Right lobe of liver (tissue), 6 donors: ENCODE results near the gene GPS2. TPM values are rescaled to one million over a fixed set of nuclear protein-coding genes. Genes with fewer than 3 reads are reported as not detected.

Source experiments
- ATAC-seq, 4 donors: fragments of 200-7000 bp; cut with Tn5 transposase; one replicate each; pipeline ENCODE4 v1.9.1; 2020; ENCODE audit warnings: mild to moderate bottlenecking in 4 of 4, moderate library complexity in 4 of 4
- DNase-seq, 3 donors: peaks; one replicate each; pipeline ENCODE4 v3.0.0-alpha.2; 2020
- H3K27ac ChIP-seq, 3 donors: fragments of 200-600 bp; one replicate each; pipeline ENCODE4 v1.8.0; 2022
- H3K27me3 ChIP-seq, 2 donors: fragments of 200-600 bp; one replicate each; pipeline ENCODE4 v1.8.0; 2022
- H3K36me3 ChIP-seq, 4 donors: fragments of 200-600 bp; sonication (generic) in 1 of 4; one replicate each; pipeline versions ENCODE4 v1.5.1 to v1.8.0; 2017 to 2022; ENCODE audit warnings: control low read depth in 1 of 4
- H3K4me1 ChIP-seq, 4 donors: fragments of 200-600 bp; sonication (generic) in 1 of 4; one replicate each; pipeline versions ENCODE4 v1.5.1 to v1.8.0; 2017 to 2022; ENCODE audit warnings: control low read depth in 1 of 4
- H3K4me3 ChIP-seq, 3 donors: fragments of 200-600 bp; one replicate each; pipeline ENCODE4 v1.8.0; 2022
- H3K9me3 ChIP-seq, 4 donors: fragments of 200-600 bp; sonication (generic) in 1 of 4; one replicate each; pipeline versions ENCODE4 v1.5.1 to v1.8.0; 2017 to 2022; ENCODE audit warnings: control low read depth in 1 of 4
- POLR2A ChIP-seq: fragments of 450-650 bp; IDR thresholded peaks from one replicate; pipeline ENCODE4 v1.6.1; 2017; ENCODE audit warnings: antibody characterized with exemption, mild to moderate bottlenecking
- WGBS: methylation state at CpG from one replicate; pipeline ENCODE4 v1.1.6; 2018; ENCODE audit warnings: low coverage, low lambda C conversion rate; ENCODE audit not compliant: insufficient coverage; ENCODE audit errors: missing lambda C conversion rate; 5-methylcytosine and 5-hydroxymethylcytosine counted together
- intact Hi-C, 2 donors: fragments of 100-400 bp; cut with DNase I; formaldehyde crosslinking; loops; one replicate each; pipeline versions ENCODE4 v1.11.2 to v1.14.1; 2022
- total RNA-seq, 6 experiments: library from RNA; depleted of rRNA in 2 of 6; stranded (reverse); fragments of >200 nt in 2 of 6; fragmentation: NEBNext Ultra II Directional in 3 of 6; extraction: Animal tissue kit (Norgen Biotek cat#: 25700) in 3 of 6; gene quantifications; one replicate each; pipeline versions ENCODE4 v1.1.0 to v1.2.4, GENCODE V29; 2016 to 2023
- TF ChIP-seq, protein P1 (sequence below), 4 donors: fragments of 200-600 bp in 3 of 4; fragments of 450-650 bp in 1 of 4; IDR thresholded peaks; one replicate each; pipeline versions ENCODE4 v1.5.1 to v1.8.0; 2016 to 2022; ENCODE audit warnings: antibody characterized with exemption in 4 of 4, mild to moderate bottlenecking in 2 of 4
- donor health status: DM: no; HTN: yes; CAD: no.
- donor health status: DM: no; HTN: no; CAD: no.
- donor health status: DM: no; HTN: no; CAD: no.
- donor health status: DM: no; HTN: yes; CAD: no.
- donor health status: DM: no; HTN: yes; CAD: no.

GPS2 gene
- total RNA-seq, 6 experiments from 2014 or later, result 22.0 to 48.1 (median 23.2) TPM

DNA sequence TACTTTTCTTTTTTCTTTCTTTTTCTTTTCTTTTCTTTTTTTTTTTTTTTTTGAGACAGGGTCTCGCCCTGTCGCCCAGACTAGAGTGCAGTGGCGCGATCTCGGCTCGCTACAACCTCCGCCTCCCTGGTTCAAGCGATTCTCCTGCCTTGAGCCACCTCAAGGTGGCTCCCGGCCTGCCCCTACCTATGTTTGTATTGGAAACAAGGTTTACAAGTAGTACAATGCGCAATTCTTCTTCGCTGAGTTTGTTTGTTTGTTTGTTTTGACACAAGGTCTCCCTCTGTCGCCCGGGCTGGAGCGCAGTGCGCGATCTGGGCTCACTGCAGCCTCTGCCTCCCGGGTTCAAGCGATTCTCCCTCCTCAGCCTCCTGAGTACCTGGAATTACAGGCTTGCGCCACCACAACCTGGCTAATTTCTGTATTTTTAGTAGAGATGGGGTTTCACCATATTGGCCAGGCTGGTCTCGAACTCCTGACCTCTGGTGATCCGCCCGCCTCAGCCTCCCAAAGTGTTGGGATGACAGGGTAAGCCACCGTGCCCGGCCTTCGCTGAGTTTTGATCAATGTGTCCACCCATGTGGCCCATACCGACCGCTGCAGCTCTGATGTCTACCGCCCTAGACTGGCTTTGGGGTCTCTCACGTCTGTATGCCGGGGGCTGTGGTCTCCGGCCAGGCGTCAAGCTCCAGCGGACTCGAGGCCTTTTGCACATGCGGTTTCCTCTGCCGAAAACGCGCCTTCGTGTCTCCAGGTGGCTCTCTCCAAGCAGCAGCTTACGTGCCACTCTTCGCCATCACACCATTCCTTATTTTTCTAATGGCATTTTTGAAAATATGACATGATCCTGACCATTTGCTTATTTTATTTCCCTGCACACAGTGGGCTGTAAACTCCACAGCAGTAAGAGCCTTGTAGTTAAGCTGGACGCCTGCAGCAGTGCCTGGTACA lies 19.7 kb downstream of the GPS2 start:
- TF ChIP-seq, protein P1, sequence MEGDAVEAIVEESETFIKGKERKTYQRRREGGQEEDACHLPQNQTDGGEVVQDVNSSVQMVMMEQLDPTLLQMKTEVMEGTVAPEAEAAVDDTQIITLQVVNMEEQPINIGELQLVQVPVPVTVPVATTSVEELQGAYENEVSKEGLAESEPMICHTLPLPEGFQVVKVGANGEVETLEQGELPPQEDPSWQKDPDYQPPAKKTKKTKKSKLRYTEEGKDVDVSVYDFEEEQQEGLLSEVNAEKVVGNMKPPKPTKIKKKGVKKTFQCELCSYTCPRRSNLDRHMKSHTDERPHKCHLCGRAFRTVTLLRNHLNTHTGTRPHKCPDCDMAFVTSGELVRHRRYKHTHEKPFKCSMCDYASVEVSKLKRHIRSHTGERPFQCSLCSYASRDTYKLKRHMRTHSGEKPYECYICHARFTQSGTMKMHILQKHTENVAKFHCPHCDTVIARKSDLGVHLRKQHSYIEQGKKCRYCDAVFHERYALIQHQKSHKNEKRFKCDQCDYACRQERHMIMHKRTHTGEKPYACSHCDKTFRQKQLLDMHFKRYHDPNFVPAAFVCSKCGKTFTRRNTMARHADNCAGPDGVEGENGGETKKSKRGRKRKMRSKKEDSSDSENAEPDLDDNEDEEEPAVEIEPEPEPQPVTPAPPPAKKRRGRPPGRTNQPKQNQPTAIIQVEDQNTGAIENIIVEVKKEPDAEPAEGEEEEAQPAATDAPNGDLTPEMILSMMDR (IDR thresholded peaks at IDR 0.05), result no peak
- no peak for TF ChIP-seq POLR2A
- Histone ChIP-seq H3K27ac (no peak overlapping the region), H3K9me3 (no peaks in the 10 kb centered on the region), H3K4me3 (no peak overlapping the region), H3K4me1 (peaks cover 0 to 13% (median 2%) of the 10 kb centered on the region in 4 donors), H3K27me3 (no peaks in the 10 kb centered on the region), H3K36me3 (no peaks in the 10 kb centered on the region)
- ATAC-seq, result no peak
- DNase-seq, result no peak
- WGBS, result 53% methylated on average over 27 of the region's 42 CpGs
- intact Hi-C loops, result no loop called here

DNA sequence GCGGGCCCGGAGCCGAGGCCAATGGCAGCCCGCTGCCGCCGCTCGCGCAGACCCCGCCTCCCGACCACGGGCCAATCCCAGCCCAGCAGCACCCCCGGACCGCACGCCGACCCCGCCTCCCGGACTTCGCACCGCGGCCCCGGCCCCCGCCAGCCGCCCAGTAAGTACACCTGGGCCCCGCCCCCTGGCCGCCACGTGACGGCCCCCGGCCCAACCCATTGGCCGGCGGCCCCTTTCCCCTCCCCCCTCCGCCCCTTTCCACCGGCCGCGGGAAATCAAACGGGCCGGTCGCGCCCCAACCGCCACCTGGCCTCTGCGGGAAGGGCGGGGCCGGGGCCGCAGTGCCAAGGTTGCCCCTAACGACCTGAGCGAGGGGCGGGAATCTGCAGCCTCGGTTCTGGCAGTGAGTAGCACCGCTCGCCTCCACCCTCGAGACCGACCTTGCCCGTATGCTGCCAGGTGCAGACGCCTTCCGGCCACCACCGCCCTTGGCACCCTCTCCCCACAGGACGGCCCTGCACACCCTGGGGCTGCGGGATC lies 20.5 kb downstream of the GPS2 start, which contains the start of gene YBX2:
Gene YBX2, minus strand, starts transcription at position 26 of the 540 bp plus-strand sequence. CDS start 139 bp downstream, outside the sequence.
- no peak within 1 kb of the TSS for H3K27ac ChIP-seq
- no peaks in the 10 kb centered on the region for H3K27me3 ChIP-seq

DNA sequence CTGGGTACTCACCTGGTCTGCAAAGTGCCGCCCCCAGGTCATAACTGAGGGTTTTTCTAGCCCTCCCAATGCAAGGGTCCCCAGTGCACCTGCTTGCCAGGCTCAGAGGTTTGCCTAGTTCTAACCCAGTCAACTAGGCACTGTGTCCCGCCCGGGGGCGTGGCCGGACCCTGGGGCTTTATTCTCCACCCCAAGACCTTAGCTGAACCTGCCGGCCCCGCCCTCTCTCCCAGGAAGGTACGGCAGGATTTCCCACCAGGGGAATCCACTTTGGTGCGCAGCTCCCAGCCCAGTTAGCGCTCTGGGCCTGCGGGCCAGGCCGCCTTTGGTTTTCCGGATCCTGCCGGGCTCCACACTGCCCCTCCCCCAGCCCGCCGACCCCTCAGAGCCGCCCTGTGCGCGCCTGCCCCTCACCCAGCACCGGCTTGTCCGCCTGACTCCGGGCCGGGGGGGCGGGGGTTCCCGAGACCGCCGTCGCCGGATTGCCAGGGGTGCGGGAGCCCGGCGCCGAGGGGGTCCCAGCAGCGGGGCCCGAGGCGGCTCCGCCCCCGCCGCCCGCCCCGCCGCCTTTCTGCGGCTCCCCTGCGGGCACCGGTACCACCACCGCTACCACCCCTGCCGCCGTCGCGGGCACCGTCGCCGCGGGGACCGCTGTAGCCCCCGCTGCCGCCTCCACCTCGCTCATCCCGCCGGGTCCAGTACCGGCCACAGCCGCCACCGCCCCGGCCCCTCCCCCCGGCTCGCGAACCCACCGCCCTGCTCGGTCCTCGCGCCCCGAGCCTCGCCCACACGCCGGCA lies 21.1 kb downstream of the GPS2 start:
- Histone ChIP-seq H3K4me1 (peaks cover 0 to 13% (median 2%) of the 10 kb centered on the region in 4 donors), H3K36me3 (no peaks in the 10 kb centered on the region), H3K27me3 (no peaks in the 10 kb centered on the region), H3K4me3 (peak overlapping the region in 1 of 3 donors; percentile 21), H3K27ac (no peak overlapping the region), H3K9me3 (no peaks in the 10 kb centered on the region)
- peak; percentile 22 to 54 (median 36) for ATAC-seq
- TF ChIP-seq, protein P1 (IDR thresholded peaks at IDR 0.05), result no peak
- TF ChIP-seq POLR2A, result no peak
- 19% methylated on average over 23 of the region's 75 CpGs for WGBS
- no peak for DNase-seq
- intact Hi-C loops, result no loop called here

More for the DNA sequence above, 20.5 kb downstream of the GPS2 start, which contains the start of gene YBX2:
- ATAC-seq, result peak; percentile 70 to 81 (median 79)
- intact Hi-C loops, result no loop called here
- TF ChIP-seq POLR2A, result no peak
- TF ChIP-seq, protein P1 (IDR thresholded peaks at IDR 0.05), result no peak
- no peaks in the 10 kb centered on the region for H3K36me3 ChIP-seq
- H3K4me3 ChIP-seq, result peak within 1 kb of the TSS in 1 of 3 donors; percentile 21
- no peaks in the 10 kb centered on the region for H3K9me3 ChIP-seq
- DNase-seq, result peak; percentile 80 to 88 (median 87)
- 0% methylated on average over 12 of the region's 57 CpGs for WGBS
- H3K4me1 ChIP-seq, result peaks cover 0 to 13% (median 2%) of the 10 kb centered on the region in 4 donors

DNA sequence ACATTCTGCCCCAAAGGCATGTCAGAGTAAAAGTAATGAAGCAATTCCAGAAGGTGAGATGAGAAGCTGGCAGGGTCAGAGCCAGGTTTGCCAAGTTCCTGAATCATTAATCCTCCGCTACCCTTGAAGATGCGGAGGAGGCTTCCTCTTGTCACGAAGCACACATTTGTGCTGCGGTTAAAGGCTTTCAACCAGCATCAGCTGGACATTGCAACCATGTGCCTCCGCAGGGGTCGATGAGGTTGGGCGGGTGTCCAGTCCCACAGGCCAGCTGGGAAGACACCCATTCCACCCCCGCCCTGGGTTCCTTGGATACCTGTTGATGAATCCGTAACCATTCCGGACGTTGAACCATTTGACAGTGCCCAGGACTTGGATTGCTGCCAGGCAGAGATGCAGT lies 22.0 kb downstream of the GPS2 start:
- peaks cover 0 to 13% (median 2%) of the 10 kb centered on the region in 4 donors for H3K4me1 ChIP-seq
- DNase-seq (no peak), ATAC-seq (no peak)
- no peaks in the 10 kb centered on the region for H3K9me3 ChIP-seq
- no peaks in the 10 kb centered on the region for H3K27me3 ChIP-seq
- no peaks in the 10 kb centered on the region for H3K36me3 ChIP-seq
- 67% methylated on average over 3 of the region's 11 CpGs for WGBS
- TF ChIP-seq, protein P1 (IDR thresholded peaks at IDR 0.05), result no peak
- TF ChIP-seq POLR2A, result no peak
- no peak overlapping the region for H3K27ac ChIP-seq
- no peak overlapping the region for H3K4me3 ChIP-seq
- intact Hi-C loops, result no loop called here
